Measurements from ENCODE around the gene PRRC2B. TPM values are rescaled to one million over a fixed set of nuclear protein-coding genes. Genes with fewer than 3 reads are reported as not detected.

Gene PRRC2B
- total RNA-seq, 2 experiments from 2014 or later: 157 to 171 TPM

GRCh38 chr9:131432597-131433301, 38.9 kb downstream of the PRRC2B start:
- peaks cover 24% of the 10 kb centered on the region for H3K4me1 Mint-ChIP-seq (ENCODE audit: low read depth)
- CTCF ChIA-PET: interaction anchor here (1.3 kb wide), 1 partner anchor 96 kb away, joined by 3 read pairs; no protein-coding TSS in a partner anchor
- no peak for DNase-seq
- H3K9me3 Mint-ChIP-seq: no peaks in the 10 kb centered on the region
- no peaks in the 10 kb centered on the region for H3K27me3 Mint-ChIP-seq (ENCODE audit: low read depth)
- H3K27ac Mint-ChIP-seq: peak overlapping the region; percentile 53
- intact Hi-C loops (cut with micrococcal nuclease): no loop called here
- peaks cover 26% of the 10 kb centered on the region for H3K36me3 Mint-ChIP-seq (ENCODE audit: low read depth)
- no peak overlapping the region for H3K4me3 Mint-ChIP-seq

GRCh38 chr9:131433302-131433854, 39.5 kb downstream of the PRRC2B start:
- DNase-seq: no peak
- Mint-ChIP-seq H3K4me3 (no peak overlapping the region), H3K27ac (peak overlapping the region; percentile 53), H3K9me3 (no peaks in the 10 kb centered on the region), H3K4me1 (ENCODE audit: low read depth) (peaks cover 22% of the 10 kb centered on the region), H3K27me3 (ENCODE audit: low read depth) (no peaks in the 10 kb centered on the region), H3K36me3 (ENCODE audit: low read depth) (peaks cover 29% of the 10 kb centered on the region)
- intact Hi-C loops (cut with micrococcal nuclease): no loop called here
- CTCF ChIA-PET: interaction anchor here (0.8 to 1.3 kb wide), 2 partner anchors 83 to 97 kb away, joined by 3 read pairs; no protein-coding TSS in a partner anchor

- Mint-ChIP-seq H3K27ac (no peak overlapping the region), H3K36me3 (ENCODE audit: low read depth) (peaks cover 37% of the 10 kb centered on the region), H3K27me3 (ENCODE audit: low read depth) (no peaks in the 10 kb centered on the region), H3K9me3 (no peaks in the 10 kb centered on the region), H3K4me1 (ENCODE audit: low read depth) (peaks cover 11% of the 10 kb centered on the region), H3K4me3 (no peak overlapping the region)
- CTCF ChIA-PET: no interaction called here
- intact Hi-C loops (cut with micrococcal nuclease): no loop called here
- no peak for DNase-seq
These were observed 40.8 kb downstream of the PRRC2B start for GRCh38 chr9:131434673-131435072.

GRCh38 chr9:131436376-131436775, 42.5 kb downstream of the PRRC2B start:
- Mint-ChIP-seq H3K4me3 (no peak overlapping the region), H3K27ac (peak overlapping the region; percentile 42), H3K4me1 (ENCODE audit: low read depth) (peaks cover 4% of the 10 kb centered on the region), H3K9me3 (no peaks in the 10 kb centered on the region), H3K27me3 (ENCODE audit: low read depth) (no peaks in the 10 kb centered on the region), H3K36me3 (ENCODE audit: low read depth) (peaks cover 46% of the 10 kb centered on the region)
- CTCF ChIA-PET: no interaction called here
- DNase-seq: no peak
- intact Hi-C loops (cut with micrococcal nuclease): no loop called here

- H3K36me3 Mint-ChIP-seq (ENCODE audit: low read depth): peaks cover 45% of the 10 kb centered on the region
- no peak overlapping the region for H3K27ac Mint-ChIP-seq
- H3K27me3 Mint-ChIP-seq (ENCODE audit: low read depth): no peaks in the 10 kb centered on the region
- H3K9me3 Mint-ChIP-seq: no peaks in the 10 kb centered on the region
- DNase-seq: no peak
- peaks cover 4% of the 10 kb centered on the region for H3K4me1 Mint-ChIP-seq (ENCODE audit: low read depth)
- CTCF ChIA-PET: interaction anchor here (1.8 kb wide), 1 partner anchor 87 kb away, joined by 6 read pairs; no protein-coding TSS in a partner anchor
- H3K4me3 Mint-ChIP-seq: no peak overlapping the region
- intact Hi-C loops (cut with micrococcal nuclease): no loop called here
These were observed 43.0 kb downstream of the PRRC2B start for GRCh38 chr9:131436865-131437271.

GRCh38 chr9:131438190-131438589, 44.3 kb downstream of the PRRC2B start:
- Mint-ChIP-seq H3K4me1 (ENCODE audit: low read depth) (no peaks in the 10 kb centered on the region), H3K9me3 (no peaks in the 10 kb centered on the region), H3K4me3 (no peak overlapping the region), H3K27ac (no peak overlapping the region), H3K27me3 (ENCODE audit: low read depth) (no peaks in the 10 kb centered on the region), H3K36me3 (ENCODE audit: low read depth) (peaks cover 39% of the 10 kb centered on the region)
- intact Hi-C loops (cut with micrococcal nuclease): no loop called here
- DNase-seq: no peak
- CTCF ChIA-PET: interaction anchor here (1.8 kb wide), 1 partner anchor 88 kb away, joined by 6 read pairs; no protein-coding TSS in a partner anchor

GRCh38 chr9:131439224-131439623, 45.3 kb downstream of the PRRC2B start:
- Mint-ChIP-seq H3K36me3 (ENCODE audit: low read depth) (peaks cover 43% of the 10 kb centered on the region), H3K4me3 (no peak overlapping the region), H3K4me1 (ENCODE audit: low read depth) (no peaks in the 10 kb centered on the region), H3K27me3 (ENCODE audit: low read depth) (no peaks in the 10 kb centered on the region), H3K9me3 (no peaks in the 10 kb centered on the region), H3K27ac (no peak overlapping the region)
- intact Hi-C loops (cut with micrococcal nuclease): no loop called here
- CTCF ChIA-PET: interaction anchor here (0.6 kb wide), 1 partner anchor 261 kb away, joined by 5 read pairs; no protein-coding TSS in a partner anchor
- no peak for DNase-seq

- Mint-ChIP-seq H3K36me3 (ENCODE audit: low read depth) (peaks cover 44% of the 10 kb centered on the region), H3K4me1 (ENCODE audit: low read depth) (no peaks in the 10 kb centered on the region), H3K9me3 (no peaks in the 10 kb centered on the region), H3K27me3 (ENCODE audit: low read depth) (no peaks in the 10 kb centered on the region), H3K27ac (peak overlapping the region; percentile 20), H3K4me3 (no peak overlapping the region)
- CTCF ChIA-PET: no interaction called here
- DNase-seq: no peak
- intact Hi-C loops (cut with micrococcal nuclease): no loop called here
These were observed 47.6 kb downstream of the PRRC2B start for GRCh38 chr9:131441441-131441840.

- Mint-ChIP-seq H3K4me3 (no peak overlapping the region), H3K27me3 (ENCODE audit: low read depth) (no peaks in the 10 kb centered on the region), H3K4me1 (ENCODE audit: low read depth) (no peaks in the 10 kb centered on the region), H3K36me3 (ENCODE audit: low read depth) (peaks cover 45% of the 10 kb centered on the region), H3K9me3 (no peaks in the 10 kb centered on the region), H3K27ac (no peak overlapping the region)
- CTCF ChIA-PET: no interaction called here
- intact Hi-C loops (cut with micrococcal nuclease): no loop called here
- no peak for DNase-seq
These were observed 48.5 kb downstream of the PRRC2B start for GRCh38 chr9:131442351-131442750.

- Mint-ChIP-seq H3K27ac (no peak overlapping the region), H3K9me3 (no peaks in the 10 kb centered on the region), H3K27me3 (ENCODE audit: low read depth) (no peaks in the 10 kb centered on the region), H3K4me3 (no peak overlapping the region), H3K4me1 (ENCODE audit: low read depth) (peaks cover 2% of the 10 kb centered on the region), H3K36me3 (ENCODE audit: low read depth) (peaks cover 46% of the 10 kb centered on the region)
- CTCF ChIA-PET: no interaction called here
- no peak for DNase-seq
- intact Hi-C loops (cut with micrococcal nuclease): no loop called here
These were observed 49.8 kb downstream of the PRRC2B start for GRCh38 chr9:131443648-131444047.

GRCh38 chr9:131446276-131446675, 52.4 kb downstream of the PRRC2B start:
- H3K36me3 Mint-ChIP-seq (ENCODE audit: low read depth): peaks cover 41% of the 10 kb centered on the region
- peaks cover 9% of the 10 kb centered on the region for H3K4me1 Mint-ChIP-seq (ENCODE audit: low read depth)
- H3K4me3 Mint-ChIP-seq: no peak overlapping the region
- H3K27ac Mint-ChIP-seq: no peak overlapping the region
- H3K27me3 Mint-ChIP-seq (ENCODE audit: low read depth): no peaks in the 10 kb centered on the region
- CTCF ChIA-PET: no interaction called here
- intact Hi-C loops (cut with micrococcal nuclease): no loop called here
- no peak for DNase-seq
- no peaks in the 10 kb centered on the region for H3K9me3 Mint-ChIP-seq

GRCh38 chr9:131447148-131447547, 53.3 kb downstream of the PRRC2B start:
- H3K27ac Mint-ChIP-seq: no peak overlapping the region
- no peak overlapping the region for H3K4me3 Mint-ChIP-seq
- CTCF ChIA-PET: no interaction called here
- no peaks in the 10 kb centered on the region for H3K27me3 Mint-ChIP-seq (ENCODE audit: low read depth)
- DNase-seq: no peak
- H3K36me3 Mint-ChIP-seq (ENCODE audit: low read depth): peaks cover 44% of the 10 kb centered on the region
- intact Hi-C loops (cut with micrococcal nuclease): no loop called here
- no peaks in the 10 kb centered on the region for H3K9me3 Mint-ChIP-seq
- H3K4me1 Mint-ChIP-seq (ENCODE audit: low read depth): peaks cover 12% of the 10 kb centered on the region

- Mint-ChIP-seq H3K9me3 (no peaks in the 10 kb centered on the region), H3K27me3 (ENCODE audit: low read depth) (no peaks in the 10 kb centered on the region), H3K27ac (no peak overlapping the region), H3K4me3 (no peak overlapping the region), H3K4me1 (ENCODE audit: low read depth) (peaks cover 16% of the 10 kb centered on the region), H3K36me3 (ENCODE audit: low read depth) (peaks cover 44% of the 10 kb centered on the region)
- intact Hi-C loops (cut with micrococcal nuclease): no loop called here
- CTCF ChIA-PET: interaction anchor here (0.5 kb wide), 1 partner anchor 1125 kb away, joined by 3 read pairs; no protein-coding TSS in a partner anchor
- DNase-seq: no peak
These were observed 53.7 kb downstream of the PRRC2B start for GRCh38 chr9:131447600-131447999.

Data from activated naive CD4-positive, alpha-beta T cell treated with anti-CD3 and anti-CD28 coated beads for 36 hours (primary cell).